GM12878 (cell line): ENCODE results near the gene PRKCI. TPM values are rescaled to one million over a fixed set of nuclear protein-coding genes. Genes with fewer than 3 reads are reported as not detected.

Experiments used
- ATF7 ChIP-seq: fragments of 450-650 bp; IDR thresholded peaks from 2 replicates; pipeline ENCODE4 v1.6.1; 2016; ENCODE audit warnings: low read depth, mild to moderate bottlenecking
- CHD4 ChIP-seq: fragments of 200-600 bp; sonication (generic); IDR thresholded peaks from 2 replicates; pipeline ENCODE4 v1.6.1; 2016; ENCODE audit warnings: mild to moderate bottlenecking
- E2F4 ChIP-seq: IDR thresholded peaks from 2 replicates; pipeline ENCODE4 v1.6.1; 2012; ENCODE audit warnings: low read depth, low read length, improper control_type of control experiment
- E4F1 ChIP-seq: fragments of 450-650 bp; IDR thresholded peaks from 2 replicates; pipeline ENCODE4 v1.6.1; 2018; ENCODE audit warnings: borderline replicate concordance, mild to moderate bottlenecking; ENCODE audit not compliant: partially characterized antibody
- ESRRA ChIP-seq: IDR thresholded peaks from 2 replicates; pipeline ENCODE4 v1.6.1; 2012; ENCODE audit warnings: mild to moderate bottlenecking, low read length, improper control_type of control experiment
- GABPA ChIP-seq: IDR thresholded peaks from 2 replicates; pipeline ENCODE4 v1.6.1; 2014; ENCODE audit warnings: antibody characterized with exemption, low read depth, mild to moderate bottlenecking, inconsistent platforms
- HDAC2 ChIP-seq: fragments of 200-600 bp; sonication (generic); IDR thresholded peaks from 2 replicates; pipeline ENCODE4 v1.6.1; 2017
- IRF4 ChIP-seq: IDR thresholded peaks from 2 replicates; pipeline ENCODE4 v1.6.1; 2011; ENCODE audit warnings: low read depth, low read length
- JUND ChIP-seq: IDR thresholded peaks from 2 replicates; pipeline ENCODE4 v1.6.1; 2012; ENCODE audit warnings: low read depth, mild to moderate bottlenecking, low read length, improper control_type of control experiment, moderate library complexity
- MAX ChIP-seq: IDR thresholded peaks from 2 replicates; pipeline ENCODE4 v1.6.1; 2012; ENCODE audit warnings: low read depth, low read length, improper control_type of control experiment
- MEF2A ChIP-seq: IDR thresholded peaks from 2 replicates; pipeline ENCODE4 v1.6.1; 2011; ENCODE audit warnings: low read depth, mild to moderate bottlenecking, low read length, moderate library complexity; ENCODE audit not compliant: insufficient read depth
- NFXL1 ChIP-seq: fragments of 450-650 bp; IDR thresholded peaks from 2 replicates; pipeline ENCODE4 v1.6.1; 2017; ENCODE audit warnings: antibody characterized with exemption, mild to moderate bottlenecking, borderline replicate concordance
- ZNF217 ChIP-seq: fragments of 450-650 bp; IDR thresholded peaks from 2 replicates; pipeline ENCODE4 v1.6.1; 2017; ENCODE audit warnings: antibody characterized with exemption, mild to moderate bottlenecking
- ZNF622 ChIP-seq: fragments of 450-650 bp; IDR thresholded peaks from 2 replicates; pipeline ENCODE4 v1.6.1; 2017; ENCODE audit warnings: mild to moderate bottlenecking, inconsistent platforms
- polyA plus RNA-seq, 11 experiments: library from polyadenylated mRNA; depleted of rRNA in 4 of 11; unstranded in 6 of 11; stranded (reverse) in 5 of 11; fragments of >200 nt; fragmentation: Nextera tagmentation in 4 of 11; fragmentation: Illumina TruSeq in 1 of 11; extraction: Ambion mirVana in 4 of 11; extraction: Trizol in 1 of 11; gene quantifications; 1 replicate in 1 of 11; 2 replicates in 10 of 11; pipeline versions ENCODE4 v1.2.1 to v1.2.3, GENCODE V29; 2011 to 2016; ENCODE audit warnings: inconsistent platforms in 2 of 11, missing spikeins in 2 of 11, low read depth in 1 of 11
- total RNA-seq, 4 experiments: library from RNA; depleted of rRNA in 3 of 4; stranded (reverse); fragments of >200 nt in 3 of 4; fragmentation: Illumina TruSeq in 1 of 4; extraction: Trizol in 1 of 4; gene quantifications; 2 replicates each; pipeline versions ENCODE4 v1.2.1 to v1.2.3, GENCODE V29; 2013 to 2021
- TF ChIP-seq, protein P1 (sequence below): fragments of 450-650 bp; formaldehyde crosslinking; IDR thresholded peaks from 2 replicates; pipeline ENCODE4 v1.4.0; 2022; ENCODE audit warnings: mild to moderate bottlenecking, moderate library complexity
- TF ChIP-seq, protein P2 (sequence below): fragments of 450-650 bp; IDR thresholded peaks from 2 replicates; pipeline ENCODE4 v1.6.1; 2017; ENCODE audit warnings: low read depth, mild to moderate bottlenecking, moderate library complexity
- TF ChIP-seq, protein P3 (sequence below): fragments of 450-650 bp; IDR thresholded peaks from 2 replicates; pipeline ENCODE4 v1.6.1; 2014; ENCODE audit warnings: mild to moderate bottlenecking

Gene PRKCI
- total and polyA plus RNA-seq, 10 of the 15 experiments (the other 5 are each of a cell fraction or from before 2014, with no cell fraction given), result 3.5 to 15.4 (median 11.8) TPM

DNA sequence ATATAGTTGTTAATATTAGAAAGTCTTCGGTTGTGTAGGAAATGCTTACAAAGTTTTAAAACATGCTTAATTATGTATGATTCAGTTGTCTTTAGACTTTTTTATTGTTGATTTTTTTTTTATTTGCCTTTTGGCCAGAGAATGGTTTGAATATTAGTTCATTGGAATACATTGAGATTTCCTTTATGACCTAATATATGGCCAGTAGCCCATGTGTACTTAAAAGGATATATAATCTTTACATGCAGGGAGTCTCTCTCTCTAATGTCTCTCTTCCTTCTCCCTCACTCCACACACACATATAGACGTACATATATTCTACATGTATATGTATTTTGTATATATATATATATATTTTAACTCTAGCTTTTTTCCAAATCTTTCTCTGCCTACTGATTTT is 68.0 kb downstream of the PRKCI start (continued):
- TF ChIP-seq, protein P1, sequence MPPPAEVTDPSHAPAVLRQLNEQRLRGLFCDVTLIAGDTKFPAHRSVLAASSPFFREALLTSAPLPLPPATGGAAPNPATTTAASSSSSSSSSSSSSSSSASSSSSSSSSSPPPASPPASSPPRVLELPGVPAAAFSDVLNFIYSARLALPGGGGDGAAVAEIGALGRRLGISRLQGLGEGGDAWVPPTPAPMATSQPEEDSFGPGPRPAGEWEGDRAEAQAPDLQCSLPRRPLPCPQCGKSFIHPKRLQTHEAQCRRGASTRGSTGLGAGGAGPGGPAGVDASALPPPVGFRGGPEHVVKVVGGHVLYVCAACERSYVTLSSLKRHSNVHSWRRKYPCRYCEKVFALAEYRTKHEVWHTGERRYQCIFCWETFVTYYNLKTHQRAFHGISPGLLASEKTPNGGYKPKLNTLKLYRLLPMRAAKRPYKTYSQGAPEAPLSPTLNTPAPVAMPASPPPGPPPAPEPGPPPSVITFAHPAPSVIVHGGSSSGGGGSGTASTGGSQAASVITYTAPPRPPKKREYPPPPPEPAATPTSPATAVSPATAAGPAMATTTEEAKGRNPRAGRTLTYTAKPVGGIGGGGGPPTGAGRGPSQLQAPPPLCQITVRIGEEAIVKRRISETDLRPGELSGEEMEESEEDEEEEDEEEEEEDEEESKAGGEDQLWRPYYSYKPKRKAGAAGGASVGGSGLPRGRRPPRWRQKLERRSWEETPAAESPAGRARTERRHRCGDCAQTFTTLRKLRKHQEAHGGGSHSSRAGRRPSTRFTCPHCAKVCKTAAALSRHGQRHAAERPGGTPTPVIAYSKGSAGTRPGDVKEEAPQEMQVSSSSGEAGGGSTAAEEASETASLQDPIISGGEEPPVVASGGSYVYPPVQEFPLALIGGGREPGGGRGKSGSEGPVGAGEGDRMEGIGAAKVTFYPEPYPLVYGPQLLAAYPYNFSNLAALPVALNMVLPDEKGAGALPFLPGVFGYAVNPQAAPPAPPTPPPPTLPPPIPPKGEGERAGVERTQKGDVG (CRISPR knock-in tag), result no peak
- TF ChIP-seq IRF4 (no peak), ZNF217 (no peak), MAX (no peak), NFXL1 (no peak), ZNF622 (no peak), JUND (no peak), HDAC2 (no peak), CHD4 (no peak), E4F1 (no peak), MEF2A (no peak), GABPA (no peak), E2F4 (no peak), ATF7 (no peak), ESRRA (no peak)
- TF ChIP-seq, protein P2, sequence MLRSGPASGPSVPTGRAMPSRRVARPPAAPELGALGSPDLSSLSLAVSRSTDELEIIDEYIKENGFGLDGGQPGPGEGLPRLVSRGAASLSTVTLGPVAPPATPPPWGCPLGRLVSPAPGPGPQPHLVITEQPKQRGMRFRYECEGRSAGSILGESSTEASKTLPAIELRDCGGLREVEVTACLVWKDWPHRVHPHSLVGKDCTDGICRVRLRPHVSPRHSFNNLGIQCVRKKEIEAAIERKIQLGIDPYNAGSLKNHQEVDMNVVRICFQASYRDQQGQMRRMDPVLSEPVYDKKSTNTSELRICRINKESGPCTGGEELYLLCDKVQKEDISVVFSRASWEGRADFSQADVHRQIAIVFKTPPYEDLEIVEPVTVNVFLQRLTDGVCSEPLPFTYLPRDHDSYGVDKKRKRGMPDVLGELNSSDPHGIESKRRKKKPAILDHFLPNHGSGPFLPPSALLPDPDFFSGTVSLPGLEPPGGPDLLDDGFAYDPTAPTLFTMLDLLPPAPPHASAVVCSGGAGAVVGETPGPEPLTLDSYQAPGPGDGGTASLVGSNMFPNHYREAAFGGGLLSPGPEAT, result no peak
- TF ChIP-seq, protein P3, sequence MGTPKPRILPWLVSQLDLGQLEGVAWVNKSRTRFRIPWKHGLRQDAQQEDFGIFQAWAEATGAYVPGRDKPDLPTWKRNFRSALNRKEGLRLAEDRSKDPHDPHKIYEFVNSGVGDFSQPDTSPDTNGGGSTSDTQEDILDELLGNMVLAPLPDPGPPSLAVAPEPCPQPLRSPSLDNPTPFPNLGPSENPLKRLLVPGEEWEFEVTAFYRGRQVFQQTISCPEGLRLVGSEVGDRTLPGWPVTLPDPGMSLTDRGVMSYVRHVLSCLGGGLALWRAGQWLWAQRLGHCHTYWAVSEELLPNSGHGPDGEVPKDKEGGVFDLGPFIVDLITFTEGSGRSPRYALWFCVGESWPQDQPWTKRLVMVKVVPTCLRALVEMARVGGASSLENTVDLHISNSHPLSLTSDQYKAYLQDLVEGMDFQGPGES, result no peak
